PC-9 (cell line): ENCODE results near the gene CLEC4D.

Experiments
- EZH2 ChIP-seq: fragments of 200-600 bp; sonication (generic); IDR thresholded peaks from 2 replicates; pipeline ENCODE4 v1.8.0; 2017; ENCODE audit warnings: antibody characterized with exemption, low read depth
- TF ChIP-seq, protein P1 (sequence below): fragments of 200-600 bp; sonication (generic); conservative IDR thresholded peaks from 2 replicates; pipeline ENCODE4 v1.6.1; 2017; ENCODE audit warnings: mixed run types, antibody characterized with exemption, mild to moderate bottlenecking, moderate library complexity

DNA sequence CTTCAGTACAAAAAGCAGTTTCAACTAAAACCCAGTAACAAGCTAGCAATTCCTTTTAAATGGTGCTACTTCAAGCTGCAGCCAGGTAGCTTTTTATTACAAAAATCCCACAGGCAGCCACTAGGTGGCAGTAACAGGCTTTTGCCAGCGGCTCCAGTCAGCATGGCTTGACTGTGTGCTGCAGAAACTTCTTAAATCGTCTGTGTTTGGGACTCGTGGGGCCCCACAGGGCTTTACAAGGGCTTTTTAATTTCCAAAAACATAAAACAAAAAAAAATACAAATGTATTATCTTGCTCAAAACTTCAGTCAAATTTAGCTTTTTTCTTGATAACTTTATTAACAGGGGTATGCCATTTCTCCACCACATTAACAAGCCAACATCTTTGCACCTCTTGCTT, 31.0 kb downstream of the CLEC4D start:
- TF ChIP-seq, protein P1, sequence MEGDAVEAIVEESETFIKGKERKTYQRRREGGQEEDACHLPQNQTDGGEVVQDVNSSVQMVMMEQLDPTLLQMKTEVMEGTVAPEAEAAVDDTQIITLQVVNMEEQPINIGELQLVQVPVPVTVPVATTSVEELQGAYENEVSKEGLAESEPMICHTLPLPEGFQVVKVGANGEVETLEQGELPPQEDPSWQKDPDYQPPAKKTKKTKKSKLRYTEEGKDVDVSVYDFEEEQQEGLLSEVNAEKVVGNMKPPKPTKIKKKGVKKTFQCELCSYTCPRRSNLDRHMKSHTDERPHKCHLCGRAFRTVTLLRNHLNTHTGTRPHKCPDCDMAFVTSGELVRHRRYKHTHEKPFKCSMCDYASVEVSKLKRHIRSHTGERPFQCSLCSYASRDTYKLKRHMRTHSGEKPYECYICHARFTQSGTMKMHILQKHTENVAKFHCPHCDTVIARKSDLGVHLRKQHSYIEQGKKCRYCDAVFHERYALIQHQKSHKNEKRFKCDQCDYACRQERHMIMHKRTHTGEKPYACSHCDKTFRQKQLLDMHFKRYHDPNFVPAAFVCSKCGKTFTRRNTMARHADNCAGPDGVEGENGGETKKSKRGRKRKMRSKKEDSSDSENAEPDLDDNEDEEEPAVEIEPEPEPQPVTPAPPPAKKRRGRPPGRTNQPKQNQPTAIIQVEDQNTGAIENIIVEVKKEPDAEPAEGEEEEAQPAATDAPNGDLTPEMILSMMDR, result peak; percentile 99
- TF ChIP-seq EZH2, result no peak
